Measurements from ENCODE around the gene KRTAP9-2.
"Not testable (repeated sequence)": the region's sequence is repeated elsewhere in the genome, so short reads cannot be mapped to it uniquely, and the experiment has no call there.

Gene KRTAP9-2

DNA sequence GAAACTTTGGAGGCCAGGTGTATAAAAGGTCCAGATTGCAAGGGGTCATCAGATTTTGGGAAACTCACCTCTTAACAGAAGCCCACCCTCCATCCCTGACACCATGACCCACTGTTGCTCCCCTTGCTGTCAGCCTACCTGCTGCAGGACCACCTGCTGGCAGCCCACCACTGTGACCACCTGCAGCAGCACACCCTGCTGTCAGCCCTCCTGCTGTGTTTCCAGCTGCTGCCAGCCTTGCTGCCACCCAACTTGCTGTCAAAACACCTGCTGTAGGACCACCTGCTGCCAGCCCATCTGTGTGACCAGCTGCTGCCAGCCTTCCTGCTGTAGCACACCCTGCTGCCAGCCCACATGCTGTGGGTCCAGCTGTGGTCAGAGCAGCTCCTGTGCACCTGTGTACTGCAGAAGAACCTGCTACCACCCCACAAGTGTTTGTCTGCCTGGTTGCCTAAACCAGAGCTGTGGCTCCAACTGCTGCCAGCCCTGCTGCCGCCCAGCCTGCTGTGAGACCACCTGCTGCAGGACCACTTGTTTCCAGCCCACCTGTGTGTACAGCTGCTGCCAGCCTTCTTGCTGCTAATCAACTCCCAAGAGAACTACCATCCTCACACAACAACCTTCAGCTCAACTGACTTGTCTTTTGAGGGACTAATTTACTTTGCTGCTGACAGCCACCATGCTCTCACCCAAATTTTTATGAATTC, 6.1 kb downstream of the KRTAP9-2 start, which contains the start of gene KRTAP9-3:
Gene KRTAP9-3, plus strand, starts transcription at position 51 of the 707 bp plus-strand sequence. Its CDS starts 53 bp downstream, at position 104.
- not testable (repeated sequence) for DNase-seq (ENCODE audit: low read depth, low spot score); H3K27ac ChIP-seq

DNA sequence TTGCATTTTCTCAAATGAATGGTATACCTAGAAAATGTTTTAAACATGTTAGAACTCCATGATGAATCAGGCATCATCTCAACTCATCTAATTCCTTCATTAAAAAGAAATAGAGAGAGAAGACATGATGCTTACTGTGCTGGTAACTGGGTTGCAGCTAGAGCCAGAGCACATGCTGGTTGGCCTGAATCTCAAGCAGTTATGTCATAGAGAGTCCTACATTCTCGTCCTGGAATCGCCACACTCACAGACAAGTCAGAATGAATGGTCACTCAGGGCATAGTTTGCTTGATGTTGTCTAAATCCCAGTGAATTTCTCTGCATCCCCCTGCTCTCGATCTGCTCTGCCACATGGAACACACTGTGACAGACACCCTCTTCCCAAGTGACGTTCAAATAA, 10.7 kb downstream of the KRTAP9-2 start:
- not testable (repeated sequence) for H3K27ac ChIP-seq; DNase-seq (ENCODE audit: low read depth, low spot score)

DNA sequence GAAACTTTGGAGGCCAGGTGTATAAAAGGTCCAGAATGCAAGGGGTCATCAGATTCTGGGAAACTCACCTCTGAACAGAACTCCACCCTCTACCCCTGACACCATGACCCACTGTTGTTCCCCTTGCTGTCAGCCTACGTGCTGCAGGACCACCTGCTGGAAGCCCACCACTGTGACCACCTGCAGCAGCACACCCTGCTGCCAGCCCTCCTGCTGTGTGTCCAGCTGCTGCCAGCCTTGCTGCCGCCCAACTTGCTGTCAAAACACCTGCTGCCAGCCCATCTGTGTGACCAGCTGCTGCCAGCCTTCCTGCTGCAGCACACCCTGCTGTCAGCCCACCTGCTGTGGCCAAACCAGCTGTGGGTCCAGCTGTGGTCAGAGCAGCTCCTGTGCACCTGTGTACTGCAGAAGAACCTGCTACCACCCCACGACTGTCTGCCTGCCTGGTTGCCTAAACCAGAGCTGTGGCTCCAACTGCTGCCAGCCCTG, 11.5 kb downstream of the KRTAP9-2 start, which contains the start of gene KRTAP9-8:
Gene KRTAP9-8, plus strand, starts transcription at position 51 of the 489 bp plus-strand sequence. Its CDS starts 53 bp downstream, at position 104.
- H3K27ac ChIP-seq; DNase-seq (ENCODE audit: low read depth, low spot score): not testable (repeated sequence)

DNA sequence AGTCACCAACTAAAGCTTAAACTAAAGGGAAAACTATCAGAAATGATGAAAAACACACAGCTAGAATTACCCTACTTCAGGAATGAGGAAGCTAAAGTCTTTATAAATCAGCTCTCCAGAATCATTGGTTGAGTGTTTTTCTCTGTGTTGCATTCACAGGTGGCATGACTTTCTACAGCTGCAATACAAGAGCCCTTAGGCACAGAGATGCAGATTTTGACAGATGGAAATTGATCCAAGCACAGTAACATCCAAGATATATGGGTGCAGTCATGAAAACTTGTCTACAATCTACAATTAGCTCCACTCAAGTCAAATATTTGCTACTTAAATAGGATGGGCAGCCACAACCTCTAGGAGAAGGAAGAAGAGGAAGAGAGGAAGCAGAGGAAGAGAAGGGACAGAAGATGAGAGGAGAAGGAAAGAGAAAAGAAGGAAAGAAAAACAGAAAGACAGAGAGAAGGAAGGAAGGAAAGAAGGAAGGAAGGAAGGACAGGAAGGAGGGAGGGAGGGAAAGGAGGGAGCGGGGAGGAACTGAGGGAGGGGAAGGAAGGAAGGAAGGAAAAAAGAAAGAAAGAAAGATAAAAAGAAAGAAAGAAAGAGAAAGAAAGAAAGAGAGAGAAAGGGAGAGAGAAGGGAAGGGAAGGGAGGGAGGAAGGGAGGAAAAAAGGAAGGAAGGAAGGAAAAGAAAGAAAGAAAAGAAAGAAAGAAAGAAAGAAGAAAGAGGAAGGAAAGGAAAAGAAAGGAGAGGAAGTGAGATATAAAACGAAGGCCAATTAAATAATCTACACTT, 20.7 kb downstream of the KRTAP9-2 start:
- not testable (repeated sequence) for DNase-seq (ENCODE audit: low read depth, low spot score); H3K27ac ChIP-seq

DNA sequence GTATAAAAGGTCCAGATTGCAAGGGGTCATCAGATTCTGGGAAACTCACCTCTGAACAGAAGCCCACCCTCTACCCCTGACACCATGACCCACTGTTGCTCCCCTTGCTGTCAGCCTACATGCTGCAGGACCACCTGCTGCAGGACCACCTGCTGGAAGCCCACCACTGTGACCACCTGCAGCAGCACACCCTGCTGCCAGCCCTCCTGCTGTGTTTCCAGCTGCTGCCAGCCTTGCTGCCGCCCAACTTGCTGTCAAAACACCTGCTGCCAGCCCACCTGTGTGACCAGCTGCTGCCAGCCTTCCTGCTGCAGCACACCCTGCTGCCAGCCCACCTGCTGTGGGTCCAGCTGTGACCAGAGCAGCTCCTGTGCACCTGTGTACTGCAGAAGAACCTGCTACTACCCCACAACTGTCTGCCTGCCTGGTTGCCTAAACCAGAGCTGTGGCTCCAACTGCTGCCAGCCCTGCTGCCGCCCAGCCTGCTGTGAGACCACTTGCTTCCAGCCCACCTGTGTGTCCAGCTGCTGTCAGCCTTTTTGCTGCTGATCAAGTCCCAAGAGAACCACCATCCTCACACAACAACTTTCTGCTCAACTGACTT, 23.3 kb downstream of the KRTAP9-2 start, which contains the start of gene KRTAP9-4:
Gene KRTAP9-4, plus strand, starts transcription at position 51 of the 604 bp plus-strand sequence. Its CDS starts 34 bp downstream, at position 85.
- not testable (repeated sequence) for DNase-seq (ENCODE audit: low read depth, low spot score); H3K27ac ChIP-seq

DNA sequence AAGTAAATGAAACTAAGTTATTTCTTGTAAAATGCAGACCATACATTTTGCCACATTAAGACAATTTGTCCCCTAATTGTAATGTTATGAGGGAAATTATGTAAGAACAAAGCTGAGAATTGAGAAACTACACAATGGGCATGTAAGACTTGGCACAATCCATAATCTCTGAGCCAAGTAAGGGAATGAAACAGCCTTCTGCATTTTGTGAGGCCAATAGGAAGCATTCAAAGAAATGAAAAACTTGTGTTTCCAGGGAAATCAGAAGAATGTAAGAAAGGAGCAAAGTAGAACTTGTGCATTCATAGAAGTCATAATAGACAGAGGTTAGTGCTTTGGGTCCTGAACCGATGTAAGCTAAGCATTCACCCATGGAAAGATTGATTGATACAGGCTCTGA, 24.8 kb downstream of the KRTAP9-2 start:
- no peak overlapping the region for H3K27ac ChIP-seq
- no peak for DNase-seq (ENCODE audit: low read depth, low spot score)

DNA sequence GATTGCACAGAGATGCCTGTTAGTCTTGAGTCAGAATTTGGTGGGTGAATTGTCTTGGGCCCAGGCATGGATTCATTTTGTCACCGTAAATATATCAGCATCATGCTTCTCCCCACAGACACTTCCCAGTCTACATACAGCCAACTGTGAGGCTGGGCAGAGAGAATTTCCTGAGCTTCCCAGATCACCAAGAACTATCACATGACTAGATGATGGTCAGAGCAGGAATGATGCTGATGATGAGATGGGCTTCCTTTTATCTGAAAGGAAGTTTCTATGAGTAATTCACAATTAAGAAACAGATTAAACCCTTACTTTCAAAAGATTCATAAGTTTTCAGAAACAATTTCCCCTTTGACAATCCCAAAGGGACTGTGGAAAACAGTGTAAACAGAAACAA, 28.4 kb downstream of the KRTAP9-2 start:
- no peak for DNase-seq (ENCODE audit: low read depth, low spot score)
- no peak overlapping the region for H3K27ac ChIP-seq

DNA sequence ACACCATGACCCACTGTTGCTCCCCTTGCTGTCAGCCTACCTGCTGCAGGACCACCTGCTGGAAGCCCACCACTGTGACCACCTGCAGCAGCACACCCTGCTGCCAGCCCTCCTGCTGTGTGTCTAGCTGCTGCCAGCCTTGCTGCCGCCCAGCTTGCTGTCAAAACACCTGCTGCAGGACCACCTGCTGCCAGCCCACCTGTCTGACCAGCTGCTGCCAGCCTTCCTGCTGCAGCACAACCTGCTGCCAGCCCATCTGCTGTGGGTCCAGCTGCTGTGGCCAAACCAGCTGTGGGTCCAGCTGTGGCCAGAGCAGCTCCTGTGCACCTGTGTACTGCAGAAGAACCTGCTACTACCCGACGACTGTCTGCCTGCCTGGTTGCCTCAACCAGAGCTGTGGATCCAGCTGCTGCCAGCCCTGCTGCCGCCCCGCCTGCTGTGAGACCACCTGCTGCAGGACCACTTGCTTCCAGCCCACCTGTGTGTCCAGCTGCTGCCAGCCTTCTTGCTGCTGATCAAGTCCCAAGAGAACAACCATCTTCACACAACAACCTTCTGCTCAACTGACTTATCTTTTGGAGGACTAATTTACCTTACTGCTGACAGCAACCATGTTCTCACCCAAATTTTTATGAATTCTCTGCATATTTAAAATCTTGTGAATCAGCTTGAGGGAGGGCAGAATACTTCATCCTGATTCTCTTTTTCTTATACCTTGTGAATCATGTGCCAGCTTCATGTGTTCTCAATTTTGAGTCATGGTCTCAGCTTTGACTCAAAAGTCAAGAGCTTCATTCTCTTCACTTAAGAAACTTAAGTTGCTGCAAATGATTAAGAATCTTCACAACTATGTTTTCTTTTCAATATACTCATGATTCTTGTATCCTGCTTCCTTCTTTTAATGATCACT, 29.2 kb downstream of the KRTAP9-2 start, which contains the start of gene KRTAP9-9:
Gene KRTAP9-9, plus strand, starts transcription at position 4 of the 910 bp plus-strand sequence.
- not testable (repeated sequence) for DNase-seq (ENCODE audit: low read depth, low spot score); H3K27ac ChIP-seq

DNA sequence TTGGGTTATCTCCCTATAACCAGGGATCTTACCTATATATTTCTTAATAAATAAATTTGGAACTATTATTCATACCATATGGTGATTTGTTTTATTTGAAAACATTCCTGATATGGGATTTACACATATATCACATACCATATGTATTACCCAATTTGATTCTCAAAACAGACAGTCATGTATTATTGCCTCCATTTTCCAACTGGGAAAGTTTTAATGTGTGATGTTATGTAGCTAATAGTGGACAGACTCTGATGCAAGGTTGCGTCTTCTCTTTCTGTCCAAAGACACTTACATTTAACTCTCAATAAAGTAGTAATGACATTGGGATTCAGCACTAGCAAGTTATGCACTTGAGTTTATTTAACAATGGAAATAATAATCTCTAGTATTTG, 29.8 kb downstream of the KRTAP9-2 start:
- no peak for DNase-seq (ENCODE audit: low read depth, low spot score)
- no peak overlapping the region for H3K27ac ChIP-seq

DNA sequence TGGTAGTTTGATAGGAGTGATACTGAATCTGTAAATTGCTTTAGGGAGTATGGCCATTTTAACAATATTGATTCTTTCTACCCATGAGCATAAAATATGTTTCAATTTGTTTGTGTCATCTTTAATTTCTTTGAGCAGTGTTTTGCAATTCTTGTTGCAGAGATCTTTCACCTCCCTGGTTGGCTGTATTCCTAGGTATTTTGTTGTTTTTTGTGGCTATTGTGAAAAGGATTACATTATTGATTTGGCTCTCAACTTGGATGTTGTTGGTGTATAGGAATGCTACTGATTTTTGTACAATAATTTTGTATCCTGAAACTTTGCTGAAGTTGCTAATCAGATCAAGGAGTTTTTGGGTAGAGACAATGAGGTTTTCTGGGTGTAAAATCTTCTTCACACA, 32.0 kb downstream of the KRTAP9-2 start:
- no peak for DNase-seq (ENCODE audit: low read depth, low spot score)
- no peak overlapping the region for H3K27ac ChIP-seq

DNA sequence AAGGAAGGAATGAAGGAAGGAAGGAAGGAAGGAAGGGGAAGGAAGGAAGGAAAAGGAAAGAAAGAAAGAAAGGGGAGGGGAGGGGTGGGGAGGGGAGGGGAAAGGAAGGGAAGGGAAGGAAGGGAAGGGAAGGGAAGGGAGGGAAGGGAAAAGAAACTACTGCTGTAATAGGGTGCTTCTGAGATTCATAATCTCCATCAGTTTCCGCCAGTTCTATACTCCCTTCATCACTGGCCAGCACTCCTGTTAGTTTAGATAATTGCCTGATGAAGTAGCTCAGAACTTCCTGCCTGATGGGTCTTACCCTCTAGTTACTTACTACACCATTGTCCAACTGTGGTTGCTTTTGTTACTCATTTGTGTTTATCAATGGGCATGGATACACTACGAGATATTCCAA, 36.8 kb downstream of the KRTAP9-2 start:
- no peak overlapping the region for H3K27ac ChIP-seq
- DNase-seq (ENCODE audit: low read depth, low spot score), result no peak

DNA sequence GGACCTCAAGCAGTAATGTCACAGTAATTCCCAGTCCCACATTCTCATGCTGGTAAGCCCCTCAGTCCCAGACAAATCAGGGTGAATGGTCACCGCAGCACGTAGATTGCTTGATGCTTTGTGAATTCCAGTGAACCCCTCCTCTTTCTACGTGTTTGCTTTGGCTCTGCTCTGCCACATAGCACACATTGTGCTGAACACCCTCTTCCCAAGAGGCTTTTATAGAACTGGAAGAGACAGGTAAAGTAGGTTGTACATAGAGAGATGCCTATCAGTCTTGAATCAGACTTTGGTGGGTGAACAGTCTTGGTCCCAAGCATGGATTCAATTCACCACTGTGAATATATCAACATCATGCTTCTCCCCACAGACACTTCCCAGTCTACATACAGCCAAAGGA, 38.2 kb downstream of the KRTAP9-2 start:
- no peak overlapping the region for H3K27ac ChIP-seq
- no peak for DNase-seq (ENCODE audit: low read depth, low spot score)

DNA sequence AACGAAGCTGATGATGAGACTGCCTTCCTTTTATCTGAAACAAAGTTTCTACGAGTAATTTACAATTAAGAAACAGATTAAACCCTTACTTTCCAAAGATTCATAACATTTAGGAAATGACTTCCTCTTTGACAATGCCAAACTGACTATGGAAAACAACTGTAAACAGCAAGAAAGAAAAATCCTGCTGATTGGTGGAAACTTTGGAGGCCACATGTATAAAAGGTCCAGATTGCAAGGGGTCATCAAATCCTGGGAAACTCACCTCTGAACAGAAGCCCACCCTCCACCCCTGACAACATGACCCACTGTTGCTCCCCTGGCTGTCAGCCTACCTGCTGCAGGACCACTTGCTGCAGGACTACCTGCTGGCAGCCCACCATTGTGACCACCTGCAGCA, 38.6 kb downstream of the KRTAP9-2 start, which contains the start of gene KRTAP9-6:
Gene KRTAP9-6, plus strand, starts transcription at position 301 of the 400 bp plus-strand sequence. Its CDS starts 0 bp downstream, at position 301.
- no peak for DNase-seq (ENCODE audit: low read depth, low spot score)
- no peak within 1 kb of the TSS for H3K27ac ChIP-seq

DNA sequence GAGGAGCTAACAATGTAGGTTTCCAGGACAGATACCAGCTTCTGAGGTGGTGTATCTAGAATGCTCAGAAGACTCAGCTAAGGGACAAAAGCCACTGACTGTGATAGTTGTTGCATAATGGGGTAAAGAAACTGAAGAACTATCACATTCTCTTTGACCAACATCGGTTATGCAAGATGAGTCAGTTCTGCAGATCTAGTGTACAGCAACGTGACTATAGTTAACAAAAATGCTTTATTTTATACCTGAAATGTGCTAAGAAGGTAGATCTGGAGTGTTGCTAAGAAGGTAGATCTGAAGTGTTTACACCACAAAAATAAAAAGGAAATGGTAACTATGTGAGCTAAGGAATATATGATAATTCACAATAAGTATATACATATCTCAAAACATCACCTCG, 41.3 kb downstream of the KRTAP9-2 start:
- H3K27ac ChIP-seq, result no peak overlapping the region
- no peak for DNase-seq (ENCODE audit: low read depth, low spot score)

DNA sequence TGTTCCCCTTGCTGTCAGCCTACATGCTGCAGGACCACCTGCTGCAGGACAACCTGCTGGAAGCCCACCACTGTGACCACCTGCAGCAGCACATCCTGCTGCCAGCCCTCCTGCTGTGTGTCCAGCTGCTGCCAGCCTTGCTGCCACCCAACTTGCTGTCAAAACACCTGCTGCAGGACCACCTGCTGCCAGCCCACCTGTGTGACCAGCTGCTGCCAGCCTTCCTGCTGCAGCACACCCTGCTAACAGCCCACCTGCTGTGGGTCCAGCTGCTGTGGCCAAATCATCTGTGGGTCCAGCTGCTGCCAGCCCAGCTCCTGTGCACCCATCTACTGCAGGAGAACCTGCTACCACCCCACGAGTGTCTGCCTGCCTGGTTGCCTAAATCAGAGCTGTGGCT, 44.9 kb downstream of the KRTAP9-2 start:
- not testable (repeated sequence) for DNase-seq (ENCODE audit: low read depth, low spot score); H3K27ac ChIP-seq

DNA sequence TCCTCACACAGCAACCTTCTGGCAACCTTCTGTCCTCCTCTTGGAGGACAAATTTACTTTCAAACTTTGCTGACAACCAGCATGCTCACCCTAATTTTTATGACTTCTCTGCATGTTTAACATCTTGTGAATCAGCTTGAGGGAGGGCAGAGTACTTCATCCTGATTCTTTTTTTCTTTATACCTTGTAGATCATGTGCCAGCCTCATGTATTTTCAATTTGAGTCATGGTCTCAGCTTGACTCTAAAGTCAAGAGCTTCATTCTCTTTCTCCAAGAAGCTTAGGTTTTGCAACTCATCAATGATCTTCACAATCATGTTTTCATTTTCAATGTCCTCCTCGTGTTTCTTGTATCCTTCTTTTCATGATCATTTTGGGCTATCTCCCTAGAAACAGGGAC, 45.4 kb downstream of the KRTAP9-2 start:
- DNase-seq (ENCODE audit: low read depth, low spot score), result no peak
- no peak overlapping the region for H3K27ac ChIP-seq

DNA sequence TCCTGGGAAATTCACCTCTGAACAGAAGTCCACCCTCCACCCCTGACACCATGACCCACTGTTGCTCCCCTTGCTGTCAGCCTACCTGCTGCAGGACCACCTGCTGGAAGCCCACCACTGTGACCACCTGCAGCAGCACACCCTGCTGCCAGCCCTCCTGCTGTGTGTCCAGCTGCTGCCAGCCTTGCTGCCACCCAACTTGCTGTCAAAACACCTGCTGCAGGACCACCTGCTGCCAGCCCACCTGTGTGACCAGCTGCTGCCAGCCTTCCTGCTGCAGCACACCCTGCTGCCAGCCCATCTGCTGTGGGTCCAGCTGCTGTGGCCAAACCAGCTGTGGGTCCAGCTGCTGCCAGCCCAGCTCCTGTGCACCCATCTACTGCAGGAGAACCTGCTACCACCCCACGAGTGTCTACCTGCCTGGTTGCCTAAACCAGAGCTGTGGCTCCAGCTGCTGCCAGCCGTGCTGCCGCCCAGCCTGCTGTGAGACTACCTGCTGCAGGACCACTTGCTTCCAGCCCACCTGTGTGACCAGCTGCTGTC, 49.3 kb downstream of the KRTAP9-2 start, which contains the start of gene KRTAP9-7:
Gene KRTAP9-7, plus strand, starts transcription at position 51 of the 543 bp plus-strand sequence. Its CDS starts 0 bp downstream, at position 51.
- not testable (repeated sequence) for H3K27ac ChIP-seq; DNase-seq (ENCODE audit: low read depth, low spot score)
